ENCODE measurements around the gene EEF1AKMT3.

- TF ChIP-seq FOXM1 (IDR thresholded peaks at IDR 0.05; ENCODE audit: borderline replicate concordance) (no peak), SP1 (IDR thresholded peaks at IDR 0.05) (no peak), TARDBP (IDR thresholded peaks at IDR 0.05) (no peak), FOXK2 (IDR thresholded peaks at IDR 0.05) (no peak), CTBP1 (IDR thresholded peaks at IDR 0.05; ENCODE audit: borderline replicate concordance) (no peak), HDGF (IDR thresholded peaks at IDR 0.05; ENCODE audit: borderline replicate concordance) (no peak), SUZ12 (IDR thresholded peaks at IDR 0.05) (no peak), BHLHE40 (IDR thresholded peaks at IDR 0.05; ENCODE audit: borderline replicate concordance) (no peak), LEF1 (IDR thresholded peaks at IDR 0.05; ENCODE audit: borderline replicate concordance) (no peak), NFRKB (IDR thresholded peaks at IDR 0.05) (no peak), FOXA1 (IDR thresholded peaks at IDR 0.05) (no peak), PKNOX1 (IDR thresholded peaks at IDR 0.05) (no peak), ELF4 (IDR thresholded peaks at IDR 0.05) (no peak)
Measured at GRCh38 chr12:57797933-57798332, 25.5 kb downstream of the EEF1AKMT3 start.
